Posterior cingulate gyrus (tissue), 11 donors: ENCODE results near the gene FBXW7.

Source experiments
- DNase-seq, 10 donors: peaks; one replicate each; pipeline versions ENCODE4 v3.0.0 to v3.0.0-alpha.2; 2020 to 2021; ENCODE audit warnings: mixed read lengths in 3 of 10
- intact Hi-C: fragments of 100-400 bp; cut with DNase I; formaldehyde crosslinking; loops from one replicate; pipeline ENCODE4 v1.15.1; 2023

FBXW7 gene

GRCh38 chr4:152514356-152514755 is 21.5 kb downstream of the FBXW7 start:
- intact Hi-C loops = no loop called here
- DNase-seq = no peak

- intact Hi-C loops = no loop called here
- no peak for DNase-seq
Observed at GRCh38 chr4:152513078-152513477, 22.8 kb downstream of the FBXW7 start.

- no peak for DNase-seq
- intact Hi-C loops = no loop called here
Observed at GRCh38 chr4:152512483-152512882, 23.4 kb downstream of the FBXW7 start.

GRCh38 chr4:152510349-152511147 is 25.3 kb downstream of the FBXW7 start:
- DNase-seq = no peak
- intact Hi-C loops = no loop called here

GRCh38 chr4:152509595-152510225 is 26.2 kb downstream of the FBXW7 start:
- intact Hi-C loops = no loop called here
- DNase-seq = no peak

- no peak for DNase-seq
- intact Hi-C loops = no loop called here
Observed at GRCh38 chr4:152508818-152509217, 27.1 kb downstream of the FBXW7 start.

GRCh38 chr4:152508386-152508785 is 27.5 kb downstream of the FBXW7 start:
- intact Hi-C loops = no loop called here
- DNase-seq = no peak

GRCh38 chr4:152503653-152504290 is 32.1 kb downstream of the FBXW7 start:
- intact Hi-C loops = no loop called here
- DNase-seq = no peak

- intact Hi-C loops = loop anchor here (2.0 kb wide), 1 partner anchor 233 kb away; no protein-coding TSS in a partner anchor
- no peak for DNase-seq
Observed at GRCh38 chr4:152501846-152502536, 33.9 kb downstream of the FBXW7 start.

GRCh38 chr4:152500800-152501434 is 35.0 kb downstream of the FBXW7 start:
- intact Hi-C loops = loop anchor here (1.0 to 2.0 kb wide), 2 partner anchors 139 to 234 kb away; no protein-coding TSS in a partner anchor
- peak in 2 of 10 donors; percentile 9 to 31 for DNase-seq

GRCh38 chr4:152500275-152500674 is 35.6 kb downstream of the FBXW7 start:
- intact Hi-C loops = loop anchor here (1.0 to 2.0 kb wide), 2 partner anchors 140 to 235 kb away; no protein-coding TSS in a partner anchor
- no peak for DNase-seq

- no peak for DNase-seq
- intact Hi-C loops = no loop called here
Observed at GRCh38 chr4:152499344-152499743, 36.5 kb downstream of the FBXW7 start.

GRCh38 chr4:152494020-152494419 is 41.9 kb downstream of the FBXW7 start:
- no peak for DNase-seq
- intact Hi-C loops = no loop called here

- intact Hi-C loops = no loop called here
Observed at GRCh38 chr4:152488246-152488645, 47.6 kb downstream of the FBXW7 start.

GRCh38 chr4:152486429-152487389 is 49.2 kb downstream of the FBXW7 start:
- DNase-seq = no peak
- intact Hi-C loops = no loop called here

More at GRCh38 chr4:152488246-152488645, 47.6 kb downstream of the FBXW7 start:
- DNase-seq = no peak

- DNase-seq = no peak
- intact Hi-C loops = no loop called here
Observed at GRCh38 chr4:152485726-152486276, 50.1 kb downstream of the FBXW7 start.

- intact Hi-C loops = no loop called here
- DNase-seq = no peak
Observed at GRCh38 chr4:152482211-152482610, 53.7 kb downstream of the FBXW7 start.

GRCh38 chr4:152480901-152481300 is 55.0 kb downstream of the FBXW7 start:
- no peak for DNase-seq
- intact Hi-C loops = no loop called here

- DNase-seq = no peak
- intact Hi-C loops = no loop called here
Observed at GRCh38 chr4:152480326-152480725, 55.6 kb downstream of the FBXW7 start.
